GM19438 (cell line): ENCODE results near the gene LMO2.
A peak's percentile ranks its signal among the peaks of the same experiment; 100 is the strongest.
"Not testable (repeated sequence)": the region's sequence is repeated elsewhere in the genome, so short reads cannot be mapped to it uniquely, and the experiment has no call there.

Experiments used
- ATAC-seq: cut with Tn5 transposase; IDR thresholded peaks from one replicate; pipeline ENCODE4 v1.9.1; 2021; ENCODE audit warnings: low read depth; ENCODE audit not compliant: unreplicated experiment

Gene LMO2

DNA sequence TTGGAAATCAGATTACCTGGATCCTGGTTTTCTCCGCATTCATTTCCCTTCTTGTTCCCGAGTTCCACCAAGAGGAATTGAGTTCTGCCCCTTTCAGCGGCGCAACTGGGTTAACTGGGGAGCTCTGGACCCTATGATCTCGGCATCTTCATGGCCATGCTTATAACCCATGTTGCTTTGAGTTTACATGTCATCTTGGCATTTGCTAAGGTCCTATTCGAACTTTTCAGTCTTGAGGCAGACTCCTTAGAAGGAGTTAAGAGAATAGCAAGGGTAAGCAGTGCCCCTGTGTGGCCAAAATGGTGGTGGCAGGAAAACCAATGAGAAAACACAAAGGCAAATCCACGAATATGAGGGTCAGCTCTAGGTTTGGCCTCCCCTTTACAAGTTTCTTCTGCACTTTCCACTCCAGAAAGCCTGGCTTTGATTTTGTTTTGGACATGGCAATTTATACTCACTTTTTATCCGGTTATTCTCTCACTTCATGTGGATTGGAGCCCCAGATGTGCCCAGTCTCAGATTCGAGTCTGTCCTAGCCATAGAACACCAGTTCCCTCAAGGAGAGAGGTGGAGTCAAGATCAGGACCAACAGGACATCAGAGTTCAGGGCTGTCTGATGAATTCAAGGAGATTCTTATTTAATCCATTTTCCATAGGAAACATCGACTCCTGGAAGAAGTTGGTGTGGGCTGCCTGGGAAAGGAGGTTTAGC is 62.3 kb downstream of the LMO2 start:
- peak; percentile 86 for ATAC-seq

- peak; percentile 33 for ATAC-seq
Observed at GRCh38 chr11:33828604-33829429, 63.1 kb downstream of the LMO2 start.

GRCh38 chr11:33827206-33827605 is 64.7 kb downstream of the LMO2 start:
- ATAC-seq: no peak

DNA sequence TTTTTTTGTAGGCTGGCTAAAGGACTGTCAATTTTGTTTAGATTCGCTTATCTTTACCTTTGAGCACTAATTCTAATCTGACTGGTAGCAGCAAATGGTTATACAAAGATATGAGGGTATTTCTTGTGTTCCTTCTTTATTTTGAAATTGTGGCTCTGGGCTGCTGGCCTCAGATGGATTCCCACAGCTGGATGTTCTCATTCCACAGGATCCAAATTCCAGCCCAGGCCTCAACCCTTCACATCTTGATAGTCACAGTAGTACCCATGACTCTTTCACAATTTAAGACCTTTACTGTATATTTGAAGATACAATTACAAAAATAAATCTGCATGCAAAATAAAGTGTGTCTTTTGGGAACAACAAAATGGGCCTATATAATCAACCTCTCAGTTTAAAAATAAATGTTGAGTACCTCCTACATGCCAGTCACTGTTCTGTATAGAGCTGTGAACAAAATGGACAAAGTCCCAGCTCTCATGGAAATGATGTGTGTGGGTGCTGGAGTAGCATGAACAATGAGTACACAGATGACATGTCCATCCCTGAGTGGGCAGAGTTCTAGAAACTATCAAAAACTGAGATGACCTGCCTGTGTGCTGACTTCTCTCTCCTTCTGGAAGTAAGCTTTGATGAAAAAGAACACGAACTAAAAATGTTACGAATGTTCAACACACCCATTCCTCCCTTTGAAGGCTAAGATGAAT is 65.9 kb downstream of the LMO2 start:
- no peak for ATAC-seq

DNA sequence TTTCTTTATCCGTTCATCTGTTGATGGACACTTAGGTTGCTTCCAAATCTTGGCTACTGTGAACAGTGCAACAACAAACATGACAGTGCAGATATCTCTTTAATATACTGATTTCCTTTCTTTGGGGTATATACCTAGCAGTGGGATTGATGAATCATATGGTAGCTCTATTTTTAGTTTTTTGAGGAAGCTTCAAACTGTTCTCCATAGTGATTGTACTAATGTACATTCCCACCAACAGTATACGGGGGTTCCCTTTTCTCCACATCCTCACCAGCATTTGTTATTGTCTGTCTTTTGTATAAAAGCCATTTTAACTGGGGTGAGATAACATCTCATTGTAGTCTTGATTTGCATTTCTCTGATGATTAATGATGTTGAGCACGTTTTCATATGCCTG is 68.9 kb downstream of the LMO2 start:
- ATAC-seq: not testable (repeated sequence)

- no peak for ATAC-seq
Observed at GRCh38 chr11:33819278-33820035, 72.4 kb downstream of the LMO2 start.
